ENCODE results near the gene CCDC117.
"Not testable (repeated sequence)": the region's sequence is repeated elsewhere in the genome, so short reads cannot be mapped to it uniquely, and the experiment has no call there.

Gene CCDC117

GRCh38 chr22:28772633-28773460, at the start of gene CCDC117:
Gene CCDC117, plus strand, starts transcription at chr22:28772695. Its CDS starts 155 bp downstream, at chr22:28772850.
- DNase-seq = peak; percentile 93

- no peak for DNase-seq
Observed at GRCh38 chr22:28728002-28728401, 44.5 kb upstream of the CCDC117 start.

- no peak for DNase-seq
Observed at GRCh38 chr22:28728621-28729313, 43.7 kb upstream of the CCDC117 start.

GRCh38 chr22:28730179-28730578, 42.3 kb upstream of the CCDC117 start:
- DNase-seq = no peak

GRCh38 chr22:28734393-28734792, 38.1 kb upstream of the CCDC117 start:
- DNase-seq = no peak

GRCh38 chr22:28736301-28737155, 36.0 kb upstream of the CCDC117 start:
- DNase-seq = no peak

- DNase-seq = no peak
Observed at GRCh38 chr22:28737701-28738100, 34.8 kb upstream of the CCDC117 start.

GRCh38 chr22:28738876-28739275, 33.6 kb upstream of the CCDC117 start:
- not testable (repeated sequence) for DNase-seq

GRCh38 chr22:28741200-28741784, 31.2 kb upstream of the CCDC117 start:
- no peak for DNase-seq

GRCh38 chr22:28741785-28742561, 30.5 kb upstream of the CCDC117 start, which contains the start of the genes CHEK2 and HSCB:
Gene CHEK2, minus strand, starts transcription at chr22:28741820. Its CDS starts 7,099 bp downstream, at chr22:28734721.
Gene HSCB, plus strand, starts transcription at chr22:28742039. Its CDS starts 57 bp downstream, at chr22:28742096.
- peak; percentile 99 for DNase-seq

GRCh38 chr22:28742562-28742962, 29.9 kb upstream of the CCDC117 start:
- DNase-seq = no peak

- no peak for DNase-seq
Observed at GRCh38 chr22:28743852-28744251, 28.6 kb upstream of the CCDC117 start.

GRCh38 chr22:28750471-28750881, 22.0 kb upstream of the CCDC117 start:
- DNase-seq = no peak

GRCh38 chr22:28754512-28754911, 18.0 kb upstream of the CCDC117 start:
- DNase-seq = not testable (repeated sequence)

- DNase-seq = no peak
Observed at GRCh38 chr22:28759861-28760560, 12.5 kb upstream of the CCDC117 start.

- no peak for DNase-seq
Observed at GRCh38 chr22:28761449-28761755, 11.1 kb upstream of the CCDC117 start.

GRCh38 chr22:28762000-28762399, 10.5 kb upstream of the CCDC117 start:
- not testable (repeated sequence) for DNase-seq

GRCh38 chr22:28766628-28767027, 5.9 kb upstream of the CCDC117 start:
- DNase-seq = no peak

GRCh38 chr22:28768701-28769393, 3.6 kb upstream of the CCDC117 start:
- DNase-seq = no peak

GRCh38 chr22:28769394-28770085, 3.0 kb upstream of the CCDC117 start:
- DNase-seq = no peak

All from NCI-H446 treated with DMSO at 0.1 percent for 48 hours (cell line).